ENCODE measurements around the gene CIAO3.
A peak's percentile ranks its signal among the peaks of the same experiment; 100 is the strongest.
"Not testable (repeated sequence)": the region's sequence is repeated elsewhere in the genome, so short reads cannot be mapped to it uniquely, and the experiment has no call there.

The CIAO3 gene

DNA sequence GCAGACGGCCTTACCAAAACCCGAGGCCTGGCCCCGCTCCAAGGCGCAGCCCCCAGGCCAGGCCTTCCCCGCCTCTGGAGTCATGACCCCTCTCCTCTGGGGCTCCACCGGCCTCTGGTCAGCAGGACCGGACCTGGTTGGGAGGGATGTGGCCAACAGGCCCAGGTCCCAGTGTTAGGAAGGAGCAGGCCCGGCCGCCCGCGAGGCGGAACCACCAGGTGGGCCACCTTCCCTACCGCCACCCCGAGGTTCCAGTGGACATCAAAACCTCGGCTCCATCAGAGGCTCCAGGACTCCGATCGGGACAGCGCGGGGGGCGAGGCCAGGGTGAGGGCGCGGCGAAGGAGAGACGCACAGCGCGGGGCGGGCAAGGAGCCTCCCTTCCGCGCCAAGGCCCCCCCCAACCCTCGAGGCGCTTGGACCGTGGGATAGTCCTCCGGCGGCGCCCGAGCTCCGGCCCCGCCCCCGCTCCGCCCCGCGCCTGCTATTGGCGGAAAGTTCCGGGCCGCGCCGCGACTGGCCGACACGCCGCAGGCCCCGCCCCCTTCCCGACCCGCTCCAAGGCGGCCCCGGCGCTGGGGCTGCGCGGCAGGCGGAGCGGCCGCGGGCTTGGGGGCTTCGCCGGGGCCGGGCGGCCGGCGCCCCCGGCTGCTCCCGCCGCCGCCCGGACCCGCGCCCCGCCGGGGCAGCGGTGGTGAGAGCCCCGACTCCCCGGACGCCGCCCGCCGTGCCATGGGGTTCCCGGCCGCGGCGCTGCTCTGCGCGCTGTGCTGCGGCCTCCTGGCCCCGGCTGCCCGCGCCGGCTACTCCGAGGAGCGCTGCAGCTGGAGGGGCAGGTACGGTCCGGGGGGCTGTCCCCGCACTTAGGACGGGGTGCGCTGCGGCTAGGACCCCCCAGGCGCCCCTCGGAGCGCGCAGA is 26.0 kb downstream of the CIAO3 start, which contains the start of gene METRN:
Gene METRN, plus strand, starts transcription at position 561 of the 919 bp plus-strand sequence. Its CDS starts 172 bp downstream, at position 733.
- TF ChIP-seq, protein P1, sequence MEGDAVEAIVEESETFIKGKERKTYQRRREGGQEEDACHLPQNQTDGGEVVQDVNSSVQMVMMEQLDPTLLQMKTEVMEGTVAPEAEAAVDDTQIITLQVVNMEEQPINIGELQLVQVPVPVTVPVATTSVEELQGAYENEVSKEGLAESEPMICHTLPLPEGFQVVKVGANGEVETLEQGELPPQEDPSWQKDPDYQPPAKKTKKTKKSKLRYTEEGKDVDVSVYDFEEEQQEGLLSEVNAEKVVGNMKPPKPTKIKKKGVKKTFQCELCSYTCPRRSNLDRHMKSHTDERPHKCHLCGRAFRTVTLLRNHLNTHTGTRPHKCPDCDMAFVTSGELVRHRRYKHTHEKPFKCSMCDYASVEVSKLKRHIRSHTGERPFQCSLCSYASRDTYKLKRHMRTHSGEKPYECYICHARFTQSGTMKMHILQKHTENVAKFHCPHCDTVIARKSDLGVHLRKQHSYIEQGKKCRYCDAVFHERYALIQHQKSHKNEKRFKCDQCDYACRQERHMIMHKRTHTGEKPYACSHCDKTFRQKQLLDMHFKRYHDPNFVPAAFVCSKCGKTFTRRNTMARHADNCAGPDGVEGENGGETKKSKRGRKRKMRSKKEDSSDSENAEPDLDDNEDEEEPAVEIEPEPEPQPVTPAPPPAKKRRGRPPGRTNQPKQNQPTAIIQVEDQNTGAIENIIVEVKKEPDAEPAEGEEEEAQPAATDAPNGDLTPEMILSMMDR (IDR thresholded peaks at IDR 0.05; ENCODE audit: control insufficient read depth, insufficient read depth, low read depth, low read length, missing control alignments) = no peak
- H3K4me3 ChIP-seq (ENCODE audit: control insufficient read depth, low read depth, low read length) = peak within 1 kb of the TSS; percentile 54

DNA sequence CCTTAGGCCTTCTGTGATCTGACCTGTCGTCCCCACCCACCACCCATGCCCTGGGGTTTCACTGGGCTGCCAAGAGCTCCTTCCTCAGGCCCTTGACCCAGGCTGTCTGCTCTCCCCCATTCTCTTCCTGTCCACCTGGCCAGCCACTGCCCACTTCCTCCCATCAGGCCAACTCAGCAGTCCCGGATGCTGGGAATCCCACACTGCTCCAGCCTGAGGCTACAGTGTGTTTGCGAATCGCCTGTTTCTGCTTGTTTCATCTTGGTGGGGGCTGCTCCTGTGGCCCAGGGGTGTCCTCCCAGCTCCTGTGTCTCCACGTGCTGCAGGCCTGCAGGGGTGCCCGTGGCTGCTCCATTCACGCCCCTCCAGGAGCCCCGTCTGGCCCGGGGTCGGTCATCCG is 26.7 kb downstream of the CIAO3 start:
- no peak for DNase-seq (ENCODE audit: low read depth)
- TF ChIP-seq, protein P1 (IDR thresholded peaks at IDR 0.05; ENCODE audit: control insufficient read depth, insufficient read depth, low read depth, low read length, missing control alignments) = no peak
- H3K4me3 ChIP-seq (ENCODE audit: control insufficient read depth, low read depth, low read length) = no peak overlapping the region

More for the DNA sequence above, 26.0 kb downstream of the CIAO3 start, which contains the start of gene METRN:
- no peak for DNase-seq (ENCODE audit: low read depth)

DNA sequence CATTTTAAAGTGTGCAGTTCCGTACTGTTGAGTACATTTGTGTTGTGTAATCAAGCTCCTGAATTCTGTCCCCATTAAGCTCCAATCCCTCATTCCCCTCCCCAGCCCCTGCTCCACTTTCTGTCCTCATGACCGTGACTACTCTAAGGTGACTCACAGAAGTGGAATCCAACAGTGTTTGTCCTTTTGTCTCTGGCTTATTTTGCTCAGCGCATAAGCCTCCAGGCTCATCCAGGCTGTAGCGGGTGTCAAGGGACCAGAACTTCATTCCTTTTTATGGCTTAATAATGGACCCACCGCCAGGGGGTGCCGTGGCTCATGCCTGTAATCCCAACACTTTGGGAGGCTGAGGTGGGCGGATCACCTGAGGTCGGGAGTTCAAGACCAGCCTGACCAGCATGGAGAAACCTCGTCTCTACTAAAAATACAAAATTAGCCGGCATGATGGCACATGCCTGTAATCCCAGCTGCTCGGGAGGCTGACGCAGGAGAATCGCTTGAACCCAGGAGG is 28.0 kb downstream of the CIAO3 start:
- not testable (repeated sequence) for H3K4me3 ChIP-seq (ENCODE audit: control insufficient read depth, low read depth, low read length)
- TF ChIP-seq, protein P1 (IDR thresholded peaks at IDR 0.05; ENCODE audit: control insufficient read depth, insufficient read depth, low read depth, low read length, missing control alignments) = peak; percentile 61
- peak; percentile 81 for DNase-seq (ENCODE audit: low read depth)

DNA sequence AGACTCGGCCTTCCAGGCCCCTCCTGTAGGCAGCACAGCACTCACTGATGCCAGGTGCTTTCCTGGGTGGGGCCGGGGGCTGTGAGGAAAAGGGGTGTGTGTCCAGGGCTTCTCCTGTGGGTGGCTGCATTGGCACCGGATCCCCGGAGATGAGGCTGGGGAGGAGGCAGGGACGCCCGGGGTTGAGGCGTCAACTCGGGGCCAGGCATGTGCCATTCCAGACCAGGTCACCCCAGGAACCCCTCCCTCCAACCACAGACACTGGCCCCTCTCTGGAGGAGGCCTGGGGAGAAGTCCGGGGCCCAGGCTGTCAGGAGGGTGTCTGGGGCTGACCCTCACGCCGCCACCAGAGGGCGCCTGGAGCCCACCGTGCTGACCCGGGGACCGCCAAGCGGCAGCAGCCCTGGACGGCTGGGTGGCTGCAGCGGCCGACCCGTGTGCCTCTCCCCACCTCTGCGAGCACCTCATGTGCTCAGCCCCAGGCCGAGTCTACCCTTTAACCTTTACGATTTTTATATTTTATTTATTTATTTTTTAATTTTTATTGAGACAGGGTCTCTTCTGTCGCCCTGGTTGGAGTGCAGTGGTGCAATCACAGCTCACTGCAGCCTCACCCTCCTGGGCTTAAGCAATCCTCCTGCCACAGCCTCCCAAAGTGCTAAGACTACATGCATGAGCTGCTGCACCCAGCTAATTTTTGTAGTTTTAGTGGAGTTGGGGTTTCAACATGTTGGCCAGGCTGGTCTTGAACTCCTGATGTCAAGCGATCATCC is 29.1 kb downstream of the CIAO3 start:
- TF ChIP-seq, protein P1 (IDR thresholded peaks at IDR 0.05; ENCODE audit: control insufficient read depth, insufficient read depth, low read depth, low read length, missing control alignments) = peak; percentile 86
- no peak for DNase-seq (ENCODE audit: low read depth)
- H3K4me3 ChIP-seq (ENCODE audit: control insufficient read depth, low read depth, low read length) = no peak overlapping the region

DNA sequence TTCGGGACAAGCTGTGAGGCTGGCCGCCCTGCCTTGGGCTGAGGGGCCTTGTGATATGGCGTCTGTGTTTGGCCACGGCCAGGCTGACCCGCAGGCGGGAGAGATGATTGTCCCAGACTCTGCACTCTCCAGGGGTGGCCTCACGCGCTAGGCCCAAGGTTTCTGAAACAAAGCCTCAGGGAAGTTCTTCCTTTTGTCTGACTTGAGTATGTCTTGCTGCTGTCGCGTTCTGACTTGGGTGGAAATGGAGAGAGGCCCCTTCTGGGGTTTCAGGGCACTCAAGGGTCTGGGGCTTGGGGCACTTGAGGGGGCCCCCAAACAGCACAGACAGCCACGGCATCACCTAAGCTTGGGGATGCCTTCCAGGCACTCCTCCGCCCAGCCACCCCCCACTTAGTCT is 29.7 kb downstream of the CIAO3 start:
- no peak for DNase-seq (ENCODE audit: low read depth)
- H3K4me3 ChIP-seq (ENCODE audit: control insufficient read depth, low read depth, low read length) = no peak overlapping the region
- TF ChIP-seq, protein P1 (IDR thresholded peaks at IDR 0.05; ENCODE audit: control insufficient read depth, insufficient read depth, low read depth, low read length, missing control alignments) = no peak

DNA sequence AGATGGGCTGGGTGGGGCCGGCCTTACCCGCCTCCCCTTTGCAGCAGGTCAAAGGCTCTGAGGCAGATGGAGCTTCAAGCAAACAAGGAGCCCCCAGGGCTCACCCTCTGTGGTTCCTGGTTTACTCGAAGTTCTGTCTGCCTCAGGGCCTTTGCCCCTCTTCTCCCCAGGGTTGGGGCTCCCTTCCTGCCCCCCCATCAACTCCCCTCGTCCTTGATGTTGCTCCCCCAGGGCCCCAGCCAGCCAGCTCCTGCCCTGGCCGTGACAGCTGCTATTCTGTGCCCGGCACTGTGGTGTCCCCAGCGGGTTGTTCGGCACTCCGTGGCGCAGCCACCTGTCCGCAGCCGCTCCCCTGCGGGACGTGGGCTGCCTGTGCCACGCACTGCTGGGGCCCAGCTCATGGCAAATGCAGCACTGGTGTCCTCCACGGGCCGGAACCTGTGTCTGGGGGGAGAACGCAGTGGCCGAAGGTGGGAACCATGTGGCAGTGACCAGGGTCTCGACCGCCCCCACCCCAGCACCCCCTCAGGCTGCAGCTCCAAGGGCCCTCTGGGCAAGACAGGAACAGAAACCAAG is 30.2 kb downstream of the CIAO3 start:
- TF ChIP-seq, protein P1 (IDR thresholded peaks at IDR 0.05; ENCODE audit: control insufficient read depth, insufficient read depth, low read depth, low read length, missing control alignments) = no peak
- no peak for DNase-seq (ENCODE audit: low read depth)
- no peak overlapping the region for H3K4me3 ChIP-seq (ENCODE audit: control insufficient read depth, low read depth, low read length)

Data from AG09309 (cell line).